BJ (cell line): ENCODE data around the gene INTU. TPM values are rescaled to one million over a fixed set of nuclear protein-coding genes. Genes with fewer than 3 reads are reported as not detected.

Experiments used
- CTCF ChIA-PET: fragments of 350-600 bp; formaldehyde crosslinking; extraction: SDS; loops from one replicate; lab custom pipeline; 2021; ENCODE audit warnings: antibody characterized with exemption, inconsistent platforms; lab: Yijun Ruan, JAX
- POLR2A ChIA-PET: fragments of 300-600 bp; sonication (Branson Sonifier 250); formaldehyde crosslinking; extraction: SDS; loops from one replicate; lab custom pipeline; 2021; ENCODE audit warnings: antibody characterized with exemption; lab: Charles Lee
- DNase-seq: peaks from one replicate; pipeline ENCODE4 v3.0.0-alpha.2; 2011; ENCODE audit warnings: low read depth
- H3K27me3 ChIP-seq: 2 replicates; pipeline ENCODE4 v1.6.0; 2011; ENCODE audit warnings: low read length; ENCODE audit not compliant: control insufficient read depth, insufficient read depth
- H3K36me3 ChIP-seq: 2 replicates; pipeline ENCODE4 v1.5.1; 2011; ENCODE audit warnings: low read length; ENCODE audit not compliant: control insufficient read depth, insufficient read depth
- H3K4me3 ChIP-seq: 2 replicates; pipeline ENCODE4 v1.5.1; 2011; ENCODE audit warnings: low read depth, mild to moderate bottlenecking, control low read depth, low read length
- polyA plus RNA-seq: library from polyadenylated mRNA; depleted of rRNA; stranded (reverse); fragments of >200 nt; gene quantifications from 2 replicates; pipeline ENCODE4 v1.2.3, GENCODE V29; 2011; rRNA removed
- TF ChIP-seq, protein P1 (sequence below): IDR thresholded peaks from 2 replicates; pipeline ENCODE4 v1.5.1; 2011; ENCODE audit warnings: low read depth, mild to moderate bottlenecking, control low read depth, inconsistent platforms, low read length, moderate library complexity; ENCODE audit not compliant: insufficient read depth

The INTU gene
- polyA plus RNA-seq, 1 experiment, result 4.5 TPM

DNA sequence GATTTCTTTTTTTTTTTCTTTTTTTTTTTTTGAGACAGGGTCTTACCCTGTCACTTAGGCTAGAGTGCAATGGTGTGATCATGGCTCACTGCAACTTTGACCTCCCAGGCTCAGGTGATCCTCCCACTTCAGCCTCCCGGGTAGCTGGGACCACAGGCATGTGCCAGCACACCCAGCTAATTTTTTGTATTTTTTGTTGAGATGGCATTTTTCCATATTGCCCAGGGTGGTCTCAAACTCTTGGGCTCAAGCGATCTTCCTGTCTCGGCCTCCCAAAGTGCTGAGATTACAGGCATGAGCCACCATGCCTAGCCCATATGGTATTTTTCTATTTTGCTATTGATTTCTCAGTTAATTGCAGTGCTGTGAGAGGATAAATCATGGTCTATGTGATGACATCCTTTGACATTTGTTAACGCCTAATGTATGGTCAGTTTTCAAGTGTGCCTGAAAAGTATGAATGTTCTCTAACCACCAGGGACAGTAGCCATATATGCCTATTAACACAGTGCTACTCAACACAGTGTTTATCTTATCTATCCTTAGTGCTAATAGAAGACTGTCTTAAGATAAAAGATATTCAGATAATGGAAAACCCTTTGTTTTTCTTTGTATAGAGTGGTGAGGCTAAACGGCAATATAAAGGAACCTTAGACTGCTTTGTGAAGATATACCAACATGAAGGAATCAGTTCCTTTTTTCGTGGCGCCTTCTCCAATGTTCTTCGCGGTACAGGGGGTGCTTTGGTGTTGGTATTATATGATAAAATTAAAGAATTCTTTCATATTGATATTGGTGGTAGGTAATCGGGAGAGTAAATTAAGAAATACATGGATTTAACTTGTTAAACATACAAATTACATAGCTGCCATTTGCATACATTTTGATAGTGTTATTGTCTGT lies 140.3 kb downstream of the INTU start:
- ChIA-PET CTCF (interaction anchor here (1.6 kb wide), 1 partner anchor 9 kb away, joined by 3 read pairs; no protein-coding TSS in a partner anchor), POLR2A (no interaction called here)
- Histone ChIP-seq H3K36me3 (no peaks in the 10 kb centered on the region), H3K4me3 (no peak overlapping the region), H3K27me3 (peaks cover 2% of the 10 kb centered on the region; the same call in 1 of the 2 replicates)
- TF ChIP-seq, protein P1, sequence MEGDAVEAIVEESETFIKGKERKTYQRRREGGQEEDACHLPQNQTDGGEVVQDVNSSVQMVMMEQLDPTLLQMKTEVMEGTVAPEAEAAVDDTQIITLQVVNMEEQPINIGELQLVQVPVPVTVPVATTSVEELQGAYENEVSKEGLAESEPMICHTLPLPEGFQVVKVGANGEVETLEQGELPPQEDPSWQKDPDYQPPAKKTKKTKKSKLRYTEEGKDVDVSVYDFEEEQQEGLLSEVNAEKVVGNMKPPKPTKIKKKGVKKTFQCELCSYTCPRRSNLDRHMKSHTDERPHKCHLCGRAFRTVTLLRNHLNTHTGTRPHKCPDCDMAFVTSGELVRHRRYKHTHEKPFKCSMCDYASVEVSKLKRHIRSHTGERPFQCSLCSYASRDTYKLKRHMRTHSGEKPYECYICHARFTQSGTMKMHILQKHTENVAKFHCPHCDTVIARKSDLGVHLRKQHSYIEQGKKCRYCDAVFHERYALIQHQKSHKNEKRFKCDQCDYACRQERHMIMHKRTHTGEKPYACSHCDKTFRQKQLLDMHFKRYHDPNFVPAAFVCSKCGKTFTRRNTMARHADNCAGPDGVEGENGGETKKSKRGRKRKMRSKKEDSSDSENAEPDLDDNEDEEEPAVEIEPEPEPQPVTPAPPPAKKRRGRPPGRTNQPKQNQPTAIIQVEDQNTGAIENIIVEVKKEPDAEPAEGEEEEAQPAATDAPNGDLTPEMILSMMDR, result no peak
- no peak for DNase-seq

DNA sequence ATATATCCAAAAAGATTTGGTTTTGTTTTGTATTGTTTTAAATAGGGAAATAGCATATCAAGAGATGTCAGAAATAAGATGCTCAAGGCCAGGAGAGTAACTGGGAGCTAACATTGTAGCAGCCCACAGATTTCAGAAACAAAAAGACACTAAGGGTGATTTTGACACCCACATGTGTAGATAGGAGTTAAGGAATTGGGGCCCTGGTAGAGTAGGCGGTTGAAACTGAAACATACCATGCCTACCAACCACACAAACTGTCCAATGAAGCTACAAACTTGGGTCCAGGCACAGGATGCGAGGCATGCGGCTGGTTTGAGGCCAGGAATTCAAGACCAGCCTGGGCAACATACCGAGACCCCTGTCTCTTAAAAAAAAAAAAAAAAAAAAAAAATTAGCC lies 143.1 kb downstream of the INTU start:
- no peaks in the 10 kb centered on the region for H3K36me3 ChIP-seq
- H3K4me3 ChIP-seq, result no peak overlapping the region
- POLR2A ChIA-PET, result no interaction called here
- peaks cover 2% of the 10 kb centered on the region; the same call in 1 of the 2 replicates for H3K27me3 ChIP-seq
- TF ChIP-seq, protein P1, result no peak
- CTCF ChIA-PET, result interaction anchor here (0.5 to 0.9 kb wide), 2 partner anchors 11 to 52 kb away, joined by 3 to 4 read pairs; no protein-coding TSS in a partner anchor
- DNase-seq, result no peak

Other genes starting within 250 kb of the INTU start
- not detected in 2 replicates for gene SLC25A31, start 97.4 kb downstream of the INTU start, polyA plus RNA-seq
- gene HSPA4L, start 149.4 kb downstream of the INTU start, polyA plus RNA-seq, result 0.72 and 1.3 TPM in 2 replicates
- 6.5 and 9.9 TPM in 2 replicates for gene PLK4, start 247.9 kb downstream of the INTU start, polyA plus RNA-seq